Inferior parietal cortex (tissue), 1 donor: ENCODE results near the gene TTLL5.

ENCODE experiments used
- DNase-seq: peaks from one replicate; pipeline ENCODE4 v3.0.0-alpha.2; 2016; ENCODE audit errors: extremely low spot score

TTLL5 gene

GRCh38 chr14:75794615-75795038 is 133.6 kb downstream of the TTLL5 start:
- peak; percentile 32 for DNase-seq

- no peak for DNase-seq
Observed at GRCh38 chr14:75800792-75801191, 139.7 kb downstream of the TTLL5 start.

GRCh38 chr14:75802486-75802885 is 141.4 kb downstream of the TTLL5 start:
- DNase-seq: no peak

- no peak for DNase-seq
Observed at GRCh38 chr14:75803765-75804164, 142.7 kb downstream of the TTLL5 start.

GRCh38 chr14:75804570-75805275 is 143.7 kb downstream of the TTLL5 start:
- DNase-seq: no peak

GRCh38 chr14:75805646-75806045 is 144.6 kb downstream of the TTLL5 start:
- no peak for DNase-seq

GRCh38 chr14:75806352-75806832 is 145.3 kb downstream of the TTLL5 start:
- DNase-seq: peak; percentile 27

- no peak for DNase-seq
Observed at GRCh38 chr14:75807667-75808360, 146.8 kb downstream of the TTLL5 start.

GRCh38 chr14:75811136-75811829 is 150.2 kb downstream of the TTLL5 start:
- DNase-seq: no peak

- no peak for DNase-seq
Observed at GRCh38 chr14:75811872-75812499, 150.9 kb downstream of the TTLL5 start.

- no peak for DNase-seq
Observed at GRCh38 chr14:75812622-75813021, 151.6 kb downstream of the TTLL5 start.

GRCh38 chr14:75820761-75821160 is 159.7 kb downstream of the TTLL5 start:
- no peak for DNase-seq

- no peak for DNase-seq
Observed at GRCh38 chr14:75821831-75822521, 160.9 kb downstream of the TTLL5 start.

- no peak for DNase-seq
Observed at GRCh38 chr14:75822522-75823141, 161.6 kb downstream of the TTLL5 start.

GRCh38 chr14:75823334-75823733 is 162.3 kb downstream of the TTLL5 start:
- no peak for DNase-seq

GRCh38 chr14:75824318-75824717 is 163.3 kb downstream of the TTLL5 start:
- no peak for DNase-seq

- no peak for DNase-seq
Observed at GRCh38 chr14:75825147-75825592, 164.1 kb downstream of the TTLL5 start.

- DNase-seq: no peak
Observed at GRCh38 chr14:75826599-75826998, 165.6 kb downstream of the TTLL5 start.

GRCh38 chr14:75827331-75827730 is 166.3 kb downstream of the TTLL5 start:
- no peak for DNase-seq

- no peak for DNase-seq
Observed at GRCh38 chr14:75829316-75829715, 168.3 kb downstream of the TTLL5 start.

- DNase-seq: no peak
Observed at GRCh38 chr14:75831455-75831854, 170.4 kb downstream of the TTLL5 start.
